ENCODE results near the gene HOTAIR.

Gene HOTAIR

DNA sequence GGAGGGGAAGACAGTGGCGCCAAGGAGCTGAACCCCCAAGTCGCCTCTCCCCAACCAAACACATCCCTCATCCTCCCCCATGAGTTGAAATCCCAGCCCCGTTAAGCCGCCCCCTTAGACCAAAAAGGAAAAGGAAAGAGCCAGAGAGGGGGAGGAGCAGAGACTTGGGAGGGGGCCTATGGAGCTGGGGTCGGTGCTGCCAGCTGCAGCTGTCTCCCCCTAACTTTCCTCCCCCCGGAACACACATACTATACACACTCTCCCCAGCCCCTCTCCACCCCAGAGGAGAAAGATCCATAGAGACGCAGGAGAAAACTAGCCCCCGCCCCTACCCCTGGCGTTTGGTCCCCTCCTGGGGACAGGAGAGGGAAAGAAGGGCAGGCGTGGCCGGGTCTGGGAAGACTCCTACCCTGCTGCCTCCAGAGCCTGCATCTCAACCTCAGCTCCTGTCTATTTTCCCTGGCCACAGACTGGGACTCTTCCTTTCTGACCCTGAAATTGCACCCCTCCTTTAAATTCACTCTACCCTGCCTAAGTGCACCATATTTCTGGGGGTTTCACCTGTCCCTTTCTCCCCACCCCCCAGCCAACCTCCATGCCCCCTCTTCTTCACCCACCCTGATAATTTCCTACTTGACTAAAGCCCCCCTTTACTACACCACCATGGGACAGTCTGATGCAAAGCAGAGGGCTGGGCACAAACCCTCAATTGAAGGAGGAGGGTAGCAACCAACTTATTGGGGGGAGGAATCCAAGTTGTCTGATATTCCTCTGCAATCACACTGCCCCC lies 23.6 kb upstream of the HOTAIR start:
- DNase-seq = no peak

DNA sequence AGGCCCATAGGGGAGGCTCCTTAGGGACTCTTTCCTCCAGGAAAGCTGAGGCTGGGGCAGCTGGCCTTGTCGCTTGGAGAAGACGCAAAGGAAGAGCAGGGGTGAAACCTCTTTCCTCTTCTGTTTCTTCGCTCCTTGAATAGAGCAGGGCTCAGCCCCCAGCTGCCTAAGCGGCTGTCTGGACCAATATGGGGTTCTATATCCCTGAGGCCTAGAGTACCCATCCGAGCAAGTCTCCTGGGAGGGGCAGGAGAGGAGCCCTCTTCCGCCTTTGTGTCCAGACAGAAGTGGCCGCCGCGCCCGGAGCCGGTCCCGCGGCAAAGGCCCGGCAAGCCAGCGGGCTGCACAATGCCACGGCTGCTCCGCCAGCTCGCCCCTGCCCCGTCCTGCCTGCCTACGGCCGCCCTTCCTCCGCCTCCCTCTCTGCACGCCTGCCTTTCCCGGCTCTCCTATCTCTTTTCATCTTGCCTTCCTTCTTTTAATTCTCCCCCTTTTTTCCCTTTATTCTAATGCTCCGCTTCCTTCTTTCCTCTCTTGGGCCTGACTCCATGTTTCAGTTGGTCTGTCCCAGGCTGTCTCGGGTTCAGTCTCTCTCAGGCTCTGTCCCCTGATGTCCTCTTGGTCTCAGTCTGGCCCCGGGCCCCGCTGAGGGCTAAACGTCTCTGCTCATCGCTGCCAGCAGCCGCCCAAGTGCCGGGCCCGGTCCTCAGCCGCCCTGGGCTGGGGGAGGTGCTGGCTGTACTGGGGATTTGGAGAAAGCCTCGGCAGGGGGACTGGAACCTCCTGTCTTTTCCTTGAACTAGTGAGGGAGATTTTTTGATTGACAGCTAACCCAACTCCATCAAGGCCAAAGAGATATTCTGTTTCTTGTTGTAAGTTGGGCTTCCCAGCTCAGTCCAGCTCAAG lies 22.7 kb upstream of the HOTAIR start:
- no peak for DNase-seq

DNA sequence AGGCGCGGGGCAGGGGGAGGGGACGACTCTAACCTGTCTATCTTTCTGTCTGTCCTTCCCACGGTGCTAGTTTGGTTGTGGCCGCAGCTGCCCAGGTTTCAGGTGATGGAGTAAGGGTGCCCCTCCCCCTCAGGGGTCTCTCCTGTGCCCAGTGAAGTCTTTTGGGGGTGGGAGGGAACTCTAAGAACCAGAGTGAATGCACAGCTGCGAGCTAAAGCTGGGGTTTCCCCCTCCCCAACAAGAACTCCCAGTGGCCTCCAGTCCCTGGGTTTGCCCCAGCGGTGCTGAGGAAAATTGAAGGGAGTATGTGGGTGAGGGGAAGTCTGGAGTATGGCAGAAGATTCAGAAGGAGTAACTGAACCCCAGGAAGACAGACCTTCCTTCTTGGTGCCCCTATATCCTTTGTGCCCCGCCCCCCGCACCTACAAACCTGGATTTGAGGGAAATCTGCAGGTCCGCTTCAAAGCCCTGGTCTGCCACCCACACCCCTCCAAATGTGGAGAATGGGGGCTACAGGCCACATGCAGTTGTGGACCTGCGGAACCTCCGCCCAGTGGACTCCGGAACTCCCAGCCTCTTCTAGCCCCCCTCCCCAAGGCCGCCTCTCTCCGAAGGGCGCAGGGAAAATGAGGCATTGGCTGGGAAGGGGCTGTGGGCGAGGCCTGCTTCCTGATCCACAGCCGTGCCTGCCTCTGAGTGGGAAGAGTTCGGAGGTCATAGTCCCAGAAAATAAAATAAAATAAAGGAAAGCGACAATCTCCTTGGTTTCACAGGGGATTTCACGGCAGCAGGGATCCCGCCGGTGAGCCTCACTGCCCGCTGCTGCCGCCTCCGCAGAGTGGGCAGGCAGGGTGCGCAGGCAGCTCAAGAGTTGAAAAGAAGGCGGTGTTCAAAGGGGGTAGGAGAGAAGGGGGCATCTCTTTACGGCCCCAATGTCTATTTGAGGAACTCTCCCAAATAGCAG lies 21.8 kb upstream of the HOTAIR start:
- no peak for DNase-seq

DNA sequence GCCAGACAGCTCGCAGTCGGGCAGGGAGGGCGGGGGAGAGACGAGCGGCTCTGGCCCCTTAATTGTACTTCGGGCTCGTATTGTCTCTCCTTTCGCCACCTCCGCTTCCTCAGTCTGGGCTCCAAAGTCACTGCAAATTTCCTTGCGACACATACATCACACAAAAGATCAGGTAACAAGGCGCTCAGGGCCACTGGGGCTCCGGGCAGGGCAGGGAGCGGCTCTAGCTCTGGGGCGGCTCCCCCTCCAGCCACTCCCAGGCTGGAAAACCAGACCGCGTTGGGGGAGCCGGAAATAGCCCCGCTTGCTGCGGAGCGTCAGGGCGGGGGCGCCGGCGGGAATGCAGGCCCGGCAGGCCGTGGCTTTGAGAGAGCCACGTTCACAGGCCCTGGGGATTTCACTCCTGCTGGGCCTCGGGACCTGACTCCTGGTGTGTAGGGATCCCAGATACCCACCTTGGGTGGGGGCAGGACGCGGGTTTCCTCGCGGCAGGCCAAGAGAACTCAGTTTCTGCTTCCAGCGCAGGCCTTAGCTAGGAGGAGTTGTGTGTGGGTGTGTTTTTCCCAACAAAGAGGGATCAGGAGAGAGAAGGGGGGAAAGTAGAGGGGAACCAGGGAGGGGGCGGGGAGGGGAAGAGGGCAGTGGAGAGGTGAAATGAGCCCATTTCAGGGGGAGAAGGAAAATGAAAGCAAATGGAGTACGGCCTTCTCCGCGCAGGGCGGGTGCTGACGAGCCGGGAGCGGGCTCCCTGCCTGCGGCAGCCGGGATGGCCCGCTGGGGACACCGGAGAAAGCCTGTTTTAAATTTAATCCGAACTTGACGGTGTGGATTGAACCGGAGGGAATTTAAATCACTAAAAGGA lies 20.9 kb upstream of the HOTAIR start:
- no peak for DNase-seq

DNA sequence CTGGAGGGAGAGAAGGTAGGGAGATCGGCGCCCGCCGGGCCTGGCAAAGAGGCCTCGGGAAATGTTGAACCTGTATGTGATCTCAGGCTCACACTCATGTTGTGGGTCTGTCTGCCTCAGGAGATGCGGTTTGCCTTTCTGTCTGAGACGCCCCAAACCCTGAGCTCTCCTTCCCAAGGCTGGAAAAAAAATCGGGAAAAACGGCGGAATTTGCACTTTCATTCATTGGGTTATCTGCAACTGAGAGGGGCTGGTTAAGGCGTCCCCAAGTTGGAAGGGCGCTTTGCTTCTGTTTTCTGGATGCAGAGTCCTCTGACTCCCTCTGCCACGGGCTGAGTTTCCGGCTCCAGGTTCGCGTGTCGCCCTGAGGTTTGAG lies 20.2 kb upstream of the HOTAIR start:
- no peak for DNase-seq

DNA sequence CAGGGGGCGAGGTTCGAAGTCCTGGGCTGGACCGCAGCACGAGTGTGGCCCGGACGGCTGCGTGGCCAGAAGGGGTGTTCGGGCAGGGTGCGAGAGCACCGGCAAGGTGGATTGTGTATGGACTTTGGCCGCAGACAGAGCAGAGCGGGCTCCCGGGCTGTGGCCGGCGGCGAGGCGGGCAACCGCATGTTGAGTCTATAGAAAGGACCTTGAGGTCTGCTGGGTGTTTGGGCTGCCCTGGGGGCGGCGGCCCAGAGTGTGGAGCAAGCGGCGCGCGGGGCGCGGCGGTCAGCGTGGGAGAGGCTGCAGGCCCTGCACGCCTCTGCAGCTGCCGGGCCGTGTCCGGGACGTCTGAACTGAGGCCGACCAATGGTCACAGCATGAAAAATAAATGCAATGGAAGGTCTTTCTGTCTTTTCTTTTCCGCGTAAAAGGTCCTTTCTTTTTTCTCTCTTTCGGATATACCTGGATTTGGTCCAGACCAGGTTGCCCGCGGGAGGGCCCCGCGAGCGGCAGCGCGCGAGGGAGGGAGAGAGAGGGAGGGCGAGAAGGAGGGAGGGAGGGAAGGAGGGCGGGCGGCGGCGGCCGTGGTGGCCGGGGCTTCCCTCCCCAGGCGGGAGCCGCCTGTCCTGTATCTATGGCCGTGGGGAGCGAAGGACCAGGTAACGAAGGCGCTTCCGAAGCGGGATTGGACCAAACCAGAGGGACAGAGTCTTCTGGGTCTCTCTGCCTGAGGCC lies 19.7 kb upstream of the HOTAIR start:
- DNase-seq = no peak

DNA sequence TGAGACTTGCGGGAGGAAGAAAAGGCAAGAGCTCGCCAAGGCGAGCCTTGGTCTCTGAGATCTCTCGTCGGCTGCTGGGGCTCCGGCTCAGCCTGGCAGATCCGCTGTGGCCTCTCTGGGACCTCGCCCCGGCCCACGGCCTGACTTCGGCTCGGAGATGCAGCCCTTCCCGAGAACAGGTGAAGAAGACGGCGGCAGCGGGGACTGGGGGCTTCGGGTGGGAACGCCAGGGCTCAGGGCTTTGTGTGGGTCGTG lies 19.2 kb upstream of the HOTAIR start:
- no peak for DNase-seq

DNA sequence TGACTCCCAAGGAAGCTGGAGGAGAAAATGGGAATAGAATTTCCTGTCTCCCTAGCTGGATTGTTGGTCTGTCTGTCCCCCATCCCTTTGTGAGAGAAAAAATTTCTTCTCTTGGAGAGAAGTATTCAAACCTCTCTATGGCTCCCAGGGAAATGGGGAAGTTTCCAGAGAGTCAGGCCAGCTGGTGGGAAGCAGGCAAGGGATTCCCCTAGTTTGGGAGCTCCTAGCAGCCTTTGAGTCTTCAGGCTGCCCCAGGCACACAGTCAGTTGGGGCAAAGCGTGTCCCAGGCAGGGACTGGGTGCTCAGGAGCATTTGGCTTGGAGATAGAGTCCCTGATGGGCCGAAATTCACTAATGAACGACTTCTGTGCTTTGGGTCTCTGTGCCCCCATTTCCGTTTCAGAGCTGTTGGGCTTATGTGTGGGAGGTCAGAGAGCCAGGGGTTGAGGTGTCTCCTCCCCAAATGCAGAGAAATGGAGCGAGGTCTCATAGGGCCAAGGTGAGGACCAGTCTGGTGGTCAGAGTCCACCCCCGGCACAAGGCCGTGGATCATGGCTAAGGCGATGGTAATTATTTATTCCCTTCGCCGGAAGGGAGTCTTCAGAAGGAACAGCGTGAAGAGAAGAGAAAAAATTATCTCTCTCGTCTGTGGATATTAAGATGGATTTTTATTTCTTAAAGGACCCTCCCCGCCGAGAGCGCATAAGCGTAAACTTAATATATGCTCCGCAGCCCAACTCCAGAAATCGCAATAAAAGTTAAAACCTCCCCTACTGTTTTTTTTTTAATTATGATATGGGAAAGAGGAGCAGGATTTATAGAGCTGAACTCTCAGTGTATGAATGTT lies 18.6 kb upstream of the HOTAIR start:
- no peak for DNase-seq

DNA sequence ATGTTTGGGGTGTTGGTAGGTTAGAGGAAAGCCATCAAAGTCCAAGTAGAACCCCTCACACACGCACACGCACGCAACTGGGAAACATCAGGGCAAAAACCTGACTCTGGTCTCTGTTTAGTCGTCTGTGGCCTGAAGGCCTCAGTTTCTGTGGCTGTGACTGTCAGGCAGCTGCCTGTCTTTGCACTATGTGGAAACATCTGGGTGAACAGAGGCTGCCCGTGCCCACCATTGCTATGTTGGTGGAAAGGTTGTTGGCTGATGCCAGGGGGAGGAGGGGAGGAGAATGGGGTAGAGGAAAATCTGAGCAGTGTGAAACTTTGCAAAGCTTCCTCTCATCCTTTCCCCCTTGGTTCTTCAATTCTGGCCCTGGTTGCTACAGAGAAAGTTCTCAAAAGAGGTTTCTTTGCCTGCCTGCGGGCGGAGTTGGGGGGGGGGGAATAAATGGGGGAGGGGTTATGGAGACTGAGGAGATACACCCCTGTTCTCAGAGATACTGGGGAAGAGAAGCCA lies 17.7 kb upstream of the HOTAIR start:
- no peak for DNase-seq

DNA sequence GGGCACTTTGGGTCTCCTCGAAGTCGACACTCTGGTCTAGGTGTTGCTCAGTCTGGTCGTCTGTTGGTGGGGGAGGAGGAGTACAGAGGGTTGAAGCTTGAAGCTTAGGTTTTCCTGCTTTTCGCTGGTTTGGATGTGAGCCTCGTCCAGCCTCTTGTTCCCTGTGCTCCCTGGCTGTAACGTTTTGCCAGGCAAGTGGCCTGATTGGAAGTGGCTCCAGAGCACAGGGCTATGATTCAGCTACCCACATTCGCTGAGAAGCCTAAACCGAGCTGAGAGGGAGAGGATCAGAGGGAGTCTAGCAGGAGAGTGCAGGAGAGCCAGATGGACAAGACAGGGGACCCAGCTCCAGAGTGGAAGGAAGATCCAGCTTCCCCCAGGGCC lies 16.3 kb upstream of the HOTAIR start:
- DNase-seq = no peak

DNA sequence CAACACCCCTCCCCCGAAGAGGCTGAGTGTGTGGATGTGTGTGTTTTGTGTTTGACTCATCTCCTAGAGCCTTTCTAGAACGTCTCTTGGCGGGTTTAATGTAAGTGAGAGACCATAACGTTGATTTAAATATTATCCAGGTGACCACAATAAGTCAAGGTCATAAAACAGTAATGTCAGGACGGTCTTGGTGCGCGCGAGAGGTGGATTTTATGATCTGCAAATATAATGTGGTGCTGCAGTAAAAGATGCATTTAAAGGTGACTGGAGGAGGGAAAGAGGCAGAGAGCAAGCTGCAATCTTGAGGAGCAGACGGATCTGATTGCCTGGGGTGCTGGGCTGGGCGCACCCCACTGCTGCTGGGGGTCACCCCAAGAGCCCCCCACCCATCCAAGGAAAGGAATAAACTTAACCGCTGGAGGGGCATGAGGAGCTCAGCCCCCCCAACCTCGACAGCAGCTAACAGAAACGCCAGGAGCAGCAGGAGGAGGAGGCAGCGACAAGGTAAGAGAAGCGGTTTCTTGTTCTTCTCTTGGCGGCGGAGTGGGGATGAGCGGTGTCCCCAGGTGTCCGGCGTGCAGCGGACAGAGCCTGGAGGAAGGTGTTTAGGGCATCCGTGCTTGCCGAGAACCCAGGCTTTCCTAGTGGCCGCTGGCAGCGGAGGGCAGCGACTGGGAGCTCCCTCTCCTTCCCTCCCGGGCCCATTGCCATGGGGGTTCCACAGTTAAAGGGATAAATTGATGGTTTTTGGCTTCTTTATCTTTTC lies 15.7 kb upstream of the HOTAIR start:
- DNase-seq = no peak

DNA sequence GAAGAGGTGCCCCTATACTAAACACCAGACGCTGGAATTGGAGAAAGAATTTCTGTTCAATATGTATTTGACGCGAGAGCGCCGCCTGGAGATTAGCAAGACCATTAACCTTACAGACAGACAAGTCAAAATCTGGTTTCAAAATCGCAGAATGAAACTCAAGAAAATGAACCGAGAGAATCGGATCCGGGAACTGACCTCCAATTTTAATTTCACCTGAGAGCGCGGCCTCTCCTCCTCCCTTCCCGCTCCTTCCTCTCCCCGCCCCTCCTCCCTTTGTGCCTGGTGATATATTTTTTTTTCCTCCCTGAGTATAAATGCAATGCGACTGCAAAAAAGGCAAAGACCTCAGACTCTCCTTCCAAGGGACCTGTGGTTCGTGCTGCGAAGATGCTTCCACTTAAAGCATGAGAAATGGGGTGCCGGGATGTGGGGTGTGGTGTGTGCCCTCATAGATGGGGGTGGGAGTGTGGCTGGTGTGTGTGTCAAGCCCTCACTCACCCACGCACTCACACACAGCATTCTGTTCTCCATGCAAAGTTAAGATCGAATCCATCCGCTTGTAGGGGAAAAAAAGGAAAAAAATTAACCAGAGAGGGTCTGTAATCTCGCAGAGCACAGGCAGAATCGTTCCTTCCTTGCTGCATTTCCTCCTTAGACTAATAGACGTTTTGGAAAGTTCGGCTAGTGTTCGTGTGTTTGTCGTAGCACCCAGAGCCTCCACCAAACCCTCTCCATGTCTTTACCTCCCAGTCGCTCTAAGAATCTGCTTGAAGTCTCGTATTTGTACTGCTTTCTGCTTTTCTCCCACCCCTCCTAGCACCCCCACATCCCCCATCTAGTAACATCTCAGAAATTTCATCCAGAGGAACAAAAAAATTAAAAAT lies 14.7 kb upstream of the HOTAIR start:
- DNase-seq = no peak

DNA sequence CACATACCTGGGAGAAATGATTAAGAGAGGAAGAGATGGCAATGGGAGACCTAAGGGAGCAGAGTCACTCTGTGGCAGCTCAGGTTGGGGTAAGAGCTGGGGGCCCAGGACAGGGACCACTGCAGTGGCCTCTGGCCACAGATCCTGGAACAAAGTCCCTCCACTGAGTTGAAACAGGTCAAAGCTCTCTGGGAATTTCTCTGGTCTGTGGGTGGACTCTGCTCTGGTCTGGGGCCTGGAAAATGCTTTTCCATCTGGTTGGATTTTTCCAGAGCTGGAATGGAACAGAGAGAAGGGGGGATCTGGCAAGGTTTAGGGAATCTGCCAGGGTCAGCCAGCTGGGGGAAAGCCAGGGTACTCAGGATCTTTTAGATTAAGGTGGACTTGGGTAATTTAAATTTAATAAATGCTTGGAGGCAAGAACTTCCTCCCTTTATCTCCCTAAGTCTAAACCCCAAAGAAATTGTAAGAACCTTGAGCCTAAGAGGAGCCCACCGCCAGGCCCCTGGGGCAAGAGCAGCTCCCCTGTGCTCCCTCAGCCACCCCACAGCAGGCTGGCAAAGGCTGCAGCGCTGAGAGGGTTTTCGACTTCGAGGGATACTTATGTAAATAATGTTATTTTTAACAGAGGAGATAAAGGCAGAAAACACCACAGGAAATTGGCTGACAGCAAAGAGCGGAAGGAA lies 13.9 kb upstream of the HOTAIR start:
- no peak for DNase-seq

DNA sequence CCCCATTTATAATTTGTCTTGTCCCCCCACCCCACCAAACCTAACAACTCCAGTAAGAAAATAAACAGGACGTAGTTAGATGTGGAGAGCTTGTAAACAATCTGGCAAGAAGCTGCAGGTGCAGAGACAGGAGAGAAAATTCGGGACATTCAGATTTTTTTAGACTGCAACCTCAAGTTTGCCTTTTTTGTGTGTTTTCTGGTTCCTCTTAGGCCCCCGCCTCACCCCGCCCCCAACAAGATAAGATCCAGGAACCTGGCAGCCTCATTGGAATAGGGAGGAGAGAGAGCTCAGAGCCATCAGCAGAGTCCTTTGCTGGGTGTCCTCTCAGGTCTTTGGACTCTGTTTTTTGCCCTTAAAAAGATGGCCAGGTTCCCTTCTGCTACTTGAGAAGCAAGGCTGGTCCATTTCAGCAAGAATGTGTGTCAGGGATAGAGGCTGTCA lies 13.1 kb upstream of the HOTAIR start:
- DNase-seq = no peak

DNA sequence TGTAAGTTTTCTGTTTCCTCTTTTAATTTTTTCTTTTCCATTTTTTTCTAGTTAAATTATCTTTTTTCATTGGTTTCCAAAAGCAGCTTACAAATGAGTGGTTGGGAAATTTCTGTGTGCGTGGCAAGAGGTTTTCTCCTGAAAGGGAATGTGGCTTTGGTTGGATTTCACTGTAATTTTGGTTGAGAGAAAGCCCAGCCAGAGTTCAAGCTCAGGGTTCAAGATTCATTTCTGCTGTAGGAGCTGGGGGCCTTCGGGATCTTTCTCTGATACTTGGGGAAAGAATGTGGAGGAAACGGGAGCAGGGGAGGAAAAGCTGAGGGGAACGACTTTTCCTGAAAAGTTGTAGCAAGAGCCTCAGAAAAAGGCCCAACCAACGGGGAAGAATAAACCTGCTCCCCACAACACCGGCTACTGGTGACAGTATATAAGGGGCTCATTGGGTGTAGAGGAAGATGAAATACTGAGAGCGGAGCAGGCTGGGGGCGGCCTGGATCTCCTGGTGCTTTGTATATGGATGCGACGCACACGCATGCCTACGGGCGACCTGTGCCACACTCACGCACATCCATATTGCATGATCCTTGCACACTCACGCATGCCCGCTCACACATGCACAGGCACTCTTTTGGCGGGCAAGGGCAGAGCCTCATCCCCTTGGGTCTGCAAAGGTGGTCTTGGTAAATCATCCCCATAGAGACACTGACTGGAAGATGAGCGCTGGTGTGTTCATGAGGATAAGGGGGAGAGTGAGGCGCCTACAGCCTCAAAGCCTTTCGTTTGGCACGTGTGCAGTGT lies 12.1 kb upstream of the HOTAIR start:
- DNase-seq = no peak

DNA sequence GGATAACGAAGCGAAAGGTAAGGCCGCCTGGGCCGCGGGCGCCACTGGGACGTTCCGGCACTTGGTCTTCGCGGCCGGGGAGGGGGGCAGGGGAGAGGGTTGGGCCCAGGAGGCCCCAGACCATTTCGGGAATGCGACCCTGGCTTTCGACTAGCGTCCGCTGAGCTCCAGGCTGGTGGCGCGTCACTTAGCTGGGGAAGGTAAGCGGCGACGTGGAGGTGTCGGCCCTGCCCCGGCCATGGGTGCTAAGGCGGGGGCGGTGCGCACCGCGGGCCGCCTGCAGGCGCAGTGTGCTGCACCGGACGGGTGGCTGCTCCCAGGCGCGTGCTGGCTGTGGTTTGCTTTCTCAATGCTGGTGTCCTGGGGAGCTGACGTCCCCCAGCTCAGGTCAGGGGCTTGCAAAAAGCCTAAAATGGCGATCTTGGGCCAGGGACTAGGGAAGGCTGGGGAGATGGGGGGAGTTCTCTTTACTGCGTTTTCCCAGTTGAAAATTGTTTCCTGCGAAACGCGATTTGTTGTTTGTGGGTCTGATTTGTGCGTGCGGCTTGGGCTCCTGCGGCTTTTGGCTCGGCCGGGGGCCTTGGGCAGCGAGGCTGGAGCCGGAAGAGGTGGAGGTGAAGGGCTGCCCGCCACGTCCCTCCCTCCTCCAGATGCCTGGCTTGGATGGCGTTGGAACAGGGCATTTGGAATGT lies 11.4 kb upstream of the HOTAIR start:
- no peak for DNase-seq

DNA sequence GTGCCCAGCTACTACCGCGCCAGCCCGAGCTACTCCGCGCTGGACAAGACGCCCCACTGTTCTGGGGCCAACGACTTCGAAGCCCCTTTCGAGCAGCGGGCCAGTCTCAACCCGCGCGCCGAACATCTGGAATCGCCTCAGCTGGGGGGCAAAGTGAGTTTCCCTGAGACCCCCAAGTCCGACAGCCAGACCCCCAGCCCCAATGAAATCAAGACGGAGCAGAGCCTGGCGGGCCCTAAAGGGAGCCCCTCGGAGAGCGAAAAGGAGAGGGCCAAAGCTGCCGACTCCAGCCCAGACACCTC lies 10.9 kb upstream of the HOTAIR start:
- DNase-seq = no peak
